ENCODE measurements around the gene KIF15. TPM values are rescaled to one million over a fixed set of nuclear protein-coding genes. Genes with fewer than 3 reads are reported as not detected.

The KIF15 gene
- polyA plus RNA-seq, 1 donor from 2014 or later, result 5.8 TPM

Other genes with a start within 250 kb of the KIF15 start
- gene ZKSCAN7, start 206.6 kb upstream of the KIF15 start, polyA plus RNA-seq, result 23.9 and 25.9 TPM in 2 replicates
- 8.1 and 9.4 TPM in 2 replicates for gene ZNF660, start 176.8 kb upstream of the KIF15 start, polyA plus RNA-seq
- 51.9 and 64.1 TPM in 2 replicates for gene ZNF197, start 136.8 kb upstream of the KIF15 start, polyA plus RNA-seq
- 10.3 and 14.9 TPM in 2 replicates for gene ZNF35, start 113.1 kb upstream of the KIF15 start, polyA plus RNA-seq
- 14.3 and 16.0 TPM in 2 replicates for gene ZNF502, start 49.1 kb upstream of the KIF15 start, polyA plus RNA-seq
- 5.6 and 7.3 TPM in 2 replicates for gene ZNF501, start 32.2 kb upstream of the KIF15 start, polyA plus RNA-seq
- gene KIAA1143, start 175 bp upstream of the KIF15 start, polyA plus RNA-seq, result 17.6 and 18.4 TPM in 2 replicates
- 15.1 and 18.2 TPM in 2 replicates for gene TMEM42, start 100.1 kb downstream of the KIF15 start, polyA plus RNA-seq
- not detected in 2 replicates for gene TGM4, start 112.8 kb downstream of the KIF15 start, polyA plus RNA-seq
- 35.8 and 45.3 TPM in 2 replicates for gene ZDHHC3, start 214.4 kb downstream of the KIF15 start, polyA plus RNA-seq
- gene EXOSC7, start 214.4 kb downstream of the KIF15 start, polyA plus RNA-seq, result 80.3 and 87.5 TPM in 2 replicates

Measured in neural cell (in vitro differentiated cells).